Adrenal gland (tissue), 5 donors: Measurements from ENCODE around the gene PRPF4.

Source experiments
- CTCF ChIP-seq, 6 experiments: fragments of 450-650 bp in 4 of 6; fragments of 200-600 bp in 2 of 6; sonication (generic) in 1 of 6; IDR thresholded peaks; 1 replicate in 5 of 6; 2 replicates in 1 of 6; pipeline versions ENCODE4 v1.5.1 to v1.8.0; 2016 to 2021; ENCODE audit warnings: antibody characterized with exemption in 6 of 6, mild to moderate bottlenecking in 2 of 6, moderate library complexity in 1 of 6
- POLR2A ChIP-seq, 2 donors: fragments of 450-650 bp; IDR thresholded peaks; one replicate each; pipeline ENCODE4 v1.6.1; 2017; ENCODE audit warnings: antibody characterized with exemption in 2 of 2, mild to moderate bottlenecking in 2 of 2, moderate library complexity in 1 of 2
- donor health status: DM: no; HTN: no; CAD: no.

GRCh38 chr9:113326230-113326629, 50.8 kb downstream of the PRPF4 start:
- TF ChIP-seq POLR2A (IDR thresholded peaks at IDR 0.05) (no peak), CTCF (IDR thresholded peaks at IDR 0.05) (no peak)
